Activated CD4-positive, alpha-beta T cell treated with anti-CD3 and anti-CD28 coated beads, Interleukin-10, Interleukin-2, amounts not matched to agents 100 ng/mL and 50 ng/mL, durations not matched to agents 16 hours and 8 hours (primary cell): ENCODE results near the gene SHISA7.
"Not testable (repeated sequence)": the region's sequence is repeated elsewhere in the genome, so short reads cannot be mapped to it uniquely, and the experiment has no call there.

Experiments used
- DNase-seq: peaks from one replicate; pipeline ENCODE4 v3.0.0-alpha.2; 2020

Gene SHISA7

GRCh38 chr19:55444646-55445045 is 1.5 kb upstream of the SHISA7 start:
- DNase-seq = no peak

- DNase-seq = no peak
Measured at GRCh38 chr19:55443824-55444480, 852 bp upstream of the SHISA7 start.

GRCh38 chr19:55442372-55442961 is 633 bp downstream of the SHISA7 start:
- no peak for DNase-seq

- no peak for DNase-seq
Measured at GRCh38 chr19:55441692-55442321, 1.3 kb downstream of the SHISA7 start.

GRCh38 chr19:55441319-55441691 is 1.8 kb downstream of the SHISA7 start:
- DNase-seq = no peak

GRCh38 chr19:55440411-55441105 is 2.5 kb downstream of the SHISA7 start:
- no peak for DNase-seq

GRCh38 chr19:55439052-55439451 is 4.0 kb downstream of the SHISA7 start:
- no peak for DNase-seq

- no peak for DNase-seq
Measured at GRCh38 chr19:55437410-55437809, 5.7 kb downstream of the SHISA7 start.

GRCh38 chr19:55436847-55437246 is 6.3 kb downstream of the SHISA7 start:
- no peak for DNase-seq

GRCh38 chr19:55435020-55435419 is 8.1 kb downstream of the SHISA7 start:
- DNase-seq = no peak

- no peak for DNase-seq
Measured at GRCh38 chr19:55434356-55434919, 8.7 kb downstream of the SHISA7 start.

- DNase-seq = no peak
Measured at GRCh38 chr19:55433292-55433691, 9.8 kb downstream of the SHISA7 start.

GRCh38 chr19:55432241-55432959 is 10.7 kb downstream of the SHISA7 start:
- no peak for DNase-seq

- no peak for DNase-seq
Measured at GRCh38 chr19:55431183-55431582, 11.9 kb downstream of the SHISA7 start.

GRCh38 chr19:55426042-55426441 is 17.1 kb downstream of the SHISA7 start:
- DNase-seq = no peak

- no peak for DNase-seq
Measured at GRCh38 chr19:55424518-55424917, 18.6 kb downstream of the SHISA7 start.

GRCh38 chr19:55423225-55424005 is 19.7 kb downstream of the SHISA7 start:
- no peak for DNase-seq

GRCh38 chr19:55421281-55421680 is 21.8 kb downstream of the SHISA7 start:
- not testable (repeated sequence) for DNase-seq

- no peak for DNase-seq
Measured at GRCh38 chr19:55419624-55420236, 23.4 kb downstream of the SHISA7 start.

GRCh38 chr19:55419103-55419502 is 24.0 kb downstream of the SHISA7 start:
- DNase-seq = no peak

GRCh38 chr19:55418185-55418584 is 24.9 kb downstream of the SHISA7 start:
- DNase-seq = peak; percentile 64

- DNase-seq = no peak
Measured at GRCh38 chr19:55410168-55410567, 32.9 kb downstream of the SHISA7 start.
